ENCODE data around the gene ADGRG6. TPM values are rescaled to one million over a fixed set of nuclear protein-coding genes. Genes with fewer than 3 reads are reported as not detected.

Gene ADGRG6
- total RNA-seq, 1 experiment from 2014 or later: 2.5 TPM

DNA sequence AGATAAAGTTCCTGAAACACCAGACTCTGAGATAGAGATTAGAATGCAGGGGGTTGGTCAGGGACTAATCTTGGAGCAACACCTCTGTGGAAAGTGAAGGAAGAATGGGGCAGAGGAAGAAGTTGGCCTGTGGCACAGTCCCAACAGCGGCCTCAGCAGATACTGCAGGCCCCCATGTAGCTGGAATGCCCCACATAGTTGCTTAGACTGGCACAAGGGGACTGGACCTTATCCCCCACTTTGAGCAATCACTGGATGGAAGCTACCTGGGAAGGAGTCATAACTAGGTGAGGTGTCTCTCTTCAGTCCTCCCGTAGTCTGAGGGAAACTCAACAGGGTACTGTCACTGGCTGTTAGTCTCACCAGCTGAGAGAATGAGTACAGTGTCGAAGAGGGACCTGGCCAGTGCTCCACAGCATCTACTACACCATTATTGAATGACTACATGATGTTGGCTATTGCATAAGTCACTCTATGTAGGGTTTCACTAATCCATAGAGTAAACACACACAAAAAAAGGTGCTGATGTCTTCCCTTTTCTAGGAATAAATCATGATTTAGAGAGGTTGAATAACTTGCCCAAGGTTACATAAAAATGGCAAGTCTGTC is 47.5 kb downstream of the ADGRG6 start:
- no peak overlapping the region for H3K4ac ChIP-seq (ENCODE audit: low read depth, low read length)
- H2BK20ac ChIP-seq (ENCODE audit: low read depth, low read length, poor library complexity, severe bottlenecking): no peak overlapping the region
- H3K4me2 ChIP-seq (ENCODE audit: insufficient read depth, insufficient read length, low read length): no peak overlapping the region
- H3K14ac ChIP-seq (ENCODE audit: insufficient read depth, low read length): no peak overlapping the region
- H4K5ac ChIP-seq (ENCODE audit: insufficient read length, low read depth, low read length): no peak overlapping the region
- H3K79me1 ChIP-seq (ENCODE audit: insufficient read depth, low read depth, low read length, poor library complexity, severe bottlenecking): no peaks in the 10 kb centered on the region
- peaks cover 4 to 9% of the 10 kb centered on the region in 2 experiments; a peak in 3 of 5 replicates for H3K9me3 Mint-ChIP-seq
- H4K20me1 ChIP-seq (ENCODE audit: control insufficient read depth, insufficient read depth, insufficient read length): no peaks in the 10 kb centered on the region
- H2BK15ac ChIP-seq (ENCODE audit: low read depth, low read length): no peak overlapping the region
- no peaks in the 10 kb centered on the region for H3K23me2 ChIP-seq (ENCODE audit: insufficient read length, low read depth, low read length, poor library complexity, severe bottlenecking)
- H3K36me3 Mint-ChIP-seq (ENCODE audit: insufficient read depth in 1 of 3, low read depth in 3 of 3): no peaks in the 10 kb centered on the region; a peak in 1 of 7 replicates
- no CpG with 5 or more reads among the region's 3 CpGs for WGBS (ENCODE audit: extremely low coverage, insufficient read length, low lambda C conversion rate)
- no peaks in the 10 kb centered on the region for H3K27me3 Mint-ChIP-seq (ENCODE audit: low read depth)
- no peak overlapping the region for H3K27ac ChIP-seq (ENCODE audit: insufficient read length, low read depth, low read length)
- H4K91ac ChIP-seq (ENCODE audit: insufficient read length, low read depth, low read length): no peak overlapping the region
- no peak overlapping the region for H2AK5ac ChIP-seq (ENCODE audit: insufficient read length, low read length)
- no peaks in the 10 kb centered on the region for H3K79me2 ChIP-seq (ENCODE audit: insufficient read depth, low read length)
- TF ChIP-seq CTCF (conservative IDR thresholded peaks at IDR 0.05): no peak
- H2AFZ ChIP-seq (ENCODE audit: low read length): no peak overlapping the region
- no peak overlapping the region for H3T11ph ChIP-seq (ENCODE audit: low read length)
- no peaks in the 10 kb centered on the region for H3K27me3 ChIP-seq (ENCODE audit: insufficient read depth, low read length)
- no peak overlapping the region for H3K56ac ChIP-seq (ENCODE audit: insufficient read length, low read depth, low read length)
- no peak overlapping the region for H3K18ac ChIP-seq (ENCODE audit: insufficient read length, low read depth, low read length)
- H3K9ac ChIP-seq (ENCODE audit: extremely low read depth, insufficient read length, low read length): no peak overlapping the region
- H3K4me3 Mint-ChIP-seq: no peak overlapping the region
- DNase-seq: no peak
- no peaks in the 10 kb centered on the region for H3K4me1 Mint-ChIP-seq
- no peak overlapping the region for H2BK12ac ChIP-seq (ENCODE audit: insufficient read length, low read depth, low read length)
- no peak overlapping the region for H3K23ac ChIP-seq (ENCODE audit: insufficient read length, low read depth, low read length)
- H3K9me3 ChIP-seq (ENCODE audit: control insufficient read depth, low read depth, low read length): no peaks in the 10 kb centered on the region
- H2BK120ac ChIP-seq (ENCODE audit: low read depth, low read length, poor library complexity, severe bottlenecking): no peak overlapping the region
- no peak overlapping the region for H2BK5ac ChIP-seq (ENCODE audit: insufficient read length, low read length)
- H3K27ac Mint-ChIP-seq: no peak overlapping the region; a peak in 1 of 7 replicates
- no peak overlapping the region for H4K8ac ChIP-seq (replicated peaks; ENCODE audit: insufficient read length, low read depth, low read length)
- H3K4me1 ChIP-seq (ENCODE audit: insufficient read depth, low read length): no peaks in the 10 kb centered on the region
